ENCODE measurements around the gene PLEKHS1. TPM values are rescaled to one million over a fixed set of nuclear protein-coding genes. Genes with fewer than 3 reads are reported as not detected.
"Not testable (repeated sequence)": the region's sequence is repeated elsewhere in the genome, so short reads cannot be mapped to it uniquely, and the experiment has no call there.

Gene PLEKHS1
- total RNA-seq, 1 donor from 2014 or later = not detected

GRCh38 chr10:113764582-113764981 lies 13.1 kb downstream of the PLEKHS1 start:
- TF ChIP-seq CTCF (conservative IDR thresholded peaks at IDR 0.05) = no peak
- peaks cover 12% of the 10 kb centered on the region for H3K27me3 Mint-ChIP-seq (ENCODE audit: low read depth)
- H3K4me1 Mint-ChIP-seq = no peaks in the 10 kb centered on the region
- H3K9me3 Mint-ChIP-seq = peaks cover 2% of the 10 kb centered on the region
- H3K36me3 Mint-ChIP-seq (ENCODE audit: low read depth) = no peaks in the 10 kb centered on the region
- H3K27ac Mint-ChIP-seq (ENCODE audit: unreplicated experiment) = no peak overlapping the region
- DNase-seq (ENCODE audit: low read depth, low spot score) = no peak
- no peak overlapping the region for H3K4me3 Mint-ChIP-seq

GRCh38 chr10:113765910-113766309 lies 14.4 kb downstream of the PLEKHS1 start:
- Mint-ChIP-seq H3K4me1 (no peaks in the 10 kb centered on the region), H3K27me3 (ENCODE audit: low read depth) (peaks cover 20% of the 10 kb centered on the region), H3K27ac (ENCODE audit: unreplicated experiment) (no peak overlapping the region), H3K9me3 (peaks cover 2% of the 10 kb centered on the region), H3K36me3 (ENCODE audit: low read depth) (no peaks in the 10 kb centered on the region), H3K4me3 (no peak overlapping the region)
- no peak for DNase-seq (ENCODE audit: low read depth, low spot score)
- TF ChIP-seq CTCF (conservative IDR thresholded peaks at IDR 0.05) = no peak

GRCh38 chr10:113767222-113767621 lies 15.7 kb downstream of the PLEKHS1 start:
- H3K27me3 Mint-ChIP-seq (ENCODE audit: low read depth) = peaks cover 20% of the 10 kb centered on the region
- DNase-seq (ENCODE audit: low read depth, low spot score) = no peak
- no peaks in the 10 kb centered on the region for H3K4me1 Mint-ChIP-seq
- no peak for TF ChIP-seq CTCF (conservative IDR thresholded peaks at IDR 0.05)
- H3K36me3 Mint-ChIP-seq (ENCODE audit: low read depth) = no peaks in the 10 kb centered on the region
- H3K9me3 Mint-ChIP-seq = peaks cover 2% of the 10 kb centered on the region
- no peak overlapping the region for H3K4me3 Mint-ChIP-seq
- no peak overlapping the region for H3K27ac Mint-ChIP-seq (ENCODE audit: unreplicated experiment)

GRCh38 chr10:113770346-113770745 lies 18.9 kb downstream of the PLEKHS1 start:
- TF ChIP-seq CTCF (conservative IDR thresholded peaks at IDR 0.05) = no peak
- Mint-ChIP-seq H3K4me1 (no peaks in the 10 kb centered on the region), H3K4me3 (no peak overlapping the region), H3K36me3 (ENCODE audit: low read depth) (no peaks in the 10 kb centered on the region), H3K9me3 (no peaks in the 10 kb centered on the region), H3K27ac (ENCODE audit: unreplicated experiment) (no peak overlapping the region), H3K27me3 (ENCODE audit: low read depth) (peaks cover 20% of the 10 kb centered on the region)
- no peak for DNase-seq (ENCODE audit: low read depth, low spot score)

GRCh38 chr10:113771131-113771530 lies 19.6 kb downstream of the PLEKHS1 start:
- not testable (repeated sequence) for H3K27ac Mint-ChIP-seq (ENCODE audit: unreplicated experiment); H3K36me3 Mint-ChIP-seq (ENCODE audit: low read depth); H3K4me1 Mint-ChIP-seq; DNase-seq (ENCODE audit: low read depth, low spot score); H3K4me3 Mint-ChIP-seq; H3K9me3 Mint-ChIP-seq
- H3K27me3 Mint-ChIP-seq (ENCODE audit: low read depth) = peaks cover 24% of the 10 kb centered on the region

- H3K27ac Mint-ChIP-seq (ENCODE audit: unreplicated experiment) = no peak overlapping the region
- H3K4me1 Mint-ChIP-seq = no peaks in the 10 kb centered on the region
- H3K36me3 Mint-ChIP-seq (ENCODE audit: low read depth) = no peaks in the 10 kb centered on the region
- H3K4me3 Mint-ChIP-seq = no peak overlapping the region
- no peaks in the 10 kb centered on the region for H3K9me3 Mint-ChIP-seq
- TF ChIP-seq CTCF (conservative IDR thresholded peaks at IDR 0.05) = no peak
- no peak for DNase-seq (ENCODE audit: low read depth, low spot score)
- H3K27me3 Mint-ChIP-seq (ENCODE audit: low read depth) = peaks cover 4% of the 10 kb centered on the region
Observed at GRCh38 chr10:113775686-113776294, 24.3 kb downstream of the PLEKHS1 start.
